ENCODE measurements around the gene SOX6.

Gene SOX6

GRCh38 chr11:16216831-16217230 is 139.5 kb downstream of the SOX6 start:
- DNase-seq (ENCODE audit: low spot score), result no peak
- H3K27ac ChIP-seq, result no peak overlapping the region
- CTCF ChIA-PET, result no interaction called here
- POLR2A ChIA-PET (ENCODE audit: low non-redundant PET), result no interaction called here
- TF ChIP-seq, protein P1, sequence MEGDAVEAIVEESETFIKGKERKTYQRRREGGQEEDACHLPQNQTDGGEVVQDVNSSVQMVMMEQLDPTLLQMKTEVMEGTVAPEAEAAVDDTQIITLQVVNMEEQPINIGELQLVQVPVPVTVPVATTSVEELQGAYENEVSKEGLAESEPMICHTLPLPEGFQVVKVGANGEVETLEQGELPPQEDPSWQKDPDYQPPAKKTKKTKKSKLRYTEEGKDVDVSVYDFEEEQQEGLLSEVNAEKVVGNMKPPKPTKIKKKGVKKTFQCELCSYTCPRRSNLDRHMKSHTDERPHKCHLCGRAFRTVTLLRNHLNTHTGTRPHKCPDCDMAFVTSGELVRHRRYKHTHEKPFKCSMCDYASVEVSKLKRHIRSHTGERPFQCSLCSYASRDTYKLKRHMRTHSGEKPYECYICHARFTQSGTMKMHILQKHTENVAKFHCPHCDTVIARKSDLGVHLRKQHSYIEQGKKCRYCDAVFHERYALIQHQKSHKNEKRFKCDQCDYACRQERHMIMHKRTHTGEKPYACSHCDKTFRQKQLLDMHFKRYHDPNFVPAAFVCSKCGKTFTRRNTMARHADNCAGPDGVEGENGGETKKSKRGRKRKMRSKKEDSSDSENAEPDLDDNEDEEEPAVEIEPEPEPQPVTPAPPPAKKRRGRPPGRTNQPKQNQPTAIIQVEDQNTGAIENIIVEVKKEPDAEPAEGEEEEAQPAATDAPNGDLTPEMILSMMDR (conservative IDR thresholded peaks at IDR 0.05; ENCODE audit: low read depth), result no peak

GRCh38 chr11:16215352-16215751 is 141.0 kb downstream of the SOX6 start:
- ChIA-PET POLR2A (ENCODE audit: low non-redundant PET) (no interaction called here), CTCF (interaction anchor here (0.5 kb wide), 1 partner anchor 11 kb away, joined by 3 read pairs; no protein-coding TSS in a partner anchor)
- TF ChIP-seq, protein P1 (conservative IDR thresholded peaks at IDR 0.05; ENCODE audit: low read depth), result no peak
- DNase-seq (ENCODE audit: low spot score), result no peak
- H3K27ac ChIP-seq, result no peak overlapping the region

- no peak overlapping the region for H3K27ac ChIP-seq
- ChIA-PET POLR2A (ENCODE audit: low non-redundant PET) (no interaction called here), CTCF (interaction anchor here (0.6 kb wide), 2 partner anchors 278 to 582 kb away, joined by 3 to 4 read pairs; no protein-coding TSS in a partner anchor)
- no peak for DNase-seq (ENCODE audit: low spot score)
- TF ChIP-seq, protein P1 (conservative IDR thresholded peaks at IDR 0.05; ENCODE audit: low read depth), result no peak
Measured at GRCh38 chr11:16211407-16211806, 144.9 kb downstream of the SOX6 start.

GRCh38 chr11:16204261-16204660 is 152.1 kb downstream of the SOX6 start:
- ChIA-PET CTCF (interaction anchor here (0.7 kb wide), 1 partner anchor 11 kb away, joined by 3 read pairs; no protein-coding TSS in a partner anchor), POLR2A (ENCODE audit: low non-redundant PET) (no interaction called here)
- no peak overlapping the region for H3K27ac ChIP-seq
- TF ChIP-seq, protein P1 (conservative IDR thresholded peaks at IDR 0.05; ENCODE audit: low read depth), result no peak
- no peak for DNase-seq (ENCODE audit: low spot score)

- POLR2A ChIA-PET (ENCODE audit: low non-redundant PET), result no interaction called here
Measured at GRCh38 chr11:16195651-16196050, 160.7 kb downstream of the SOX6 start.

GRCh38 chr11:16194566-16194965 is 161.8 kb downstream of the SOX6 start:
- no peak overlapping the region for H3K27ac ChIP-seq
- POLR2A ChIA-PET (ENCODE audit: low non-redundant PET), result no interaction called here
- TF ChIP-seq, protein P1 (conservative IDR thresholded peaks at IDR 0.05; ENCODE audit: low read depth), result no peak
- CTCF ChIA-PET, result no interaction called here
- no peak for DNase-seq (ENCODE audit: low spot score)

More at GRCh38 chr11:16195651-16196050, 160.7 kb downstream of the SOX6 start:
- CTCF ChIA-PET, result no interaction called here
- TF ChIP-seq, protein P1 (conservative IDR thresholded peaks at IDR 0.05; ENCODE audit: low read depth), result no peak
- no peak overlapping the region for H3K27ac ChIP-seq
- DNase-seq (ENCODE audit: low spot score), result no peak
